ENCODE measurements around the gene AXIN1.
"Not testable (repeated sequence)": the region's sequence is repeated elsewhere in the genome, so short reads cannot be mapped to it uniquely, and the experiment has no call there.

Gene AXIN1

GRCh38 chr16:264440-264951 lies 88.0 kb downstream of the AXIN1 start:
- no peak for DNase-seq (ENCODE audit: low spot score)

GRCh38 chr16:263944-264343 lies 88.6 kb downstream of the AXIN1 start:
- no peak for DNase-seq (ENCODE audit: low spot score)

- no peak for DNase-seq (ENCODE audit: low spot score)
These were observed 89.2 kb downstream of the AXIN1 start for GRCh38 chr16:263182-263774.

GRCh38 chr16:262121-262745 lies 90.3 kb downstream of the AXIN1 start:
- no peak for DNase-seq (ENCODE audit: low spot score)

- DNase-seq (ENCODE audit: low spot score) = no peak
These were observed 91.4 kb downstream of the AXIN1 start for GRCh38 chr16:261031-261691.

GRCh38 chr16:260326-260725 lies 92.2 kb downstream of the AXIN1 start:
- DNase-seq (ENCODE audit: low spot score) = no peak

- DNase-seq (ENCODE audit: low spot score) = no peak
These were observed 92.7 kb downstream of the AXIN1 start for GRCh38 chr16:259814-260253.

- no peak for DNase-seq (ENCODE audit: low spot score)
These were observed 93.3 kb downstream of the AXIN1 start for GRCh38 chr16:259226-259625.

GRCh38 chr16:258091-258490 lies 94.4 kb downstream of the AXIN1 start:
- DNase-seq (ENCODE audit: low spot score) = not testable (repeated sequence)

GRCh38 chr16:255183-255582 lies 97.3 kb downstream of the AXIN1 start:
- DNase-seq (ENCODE audit: low spot score) = no peak

GRCh38 chr16:254461-254860 lies 98.1 kb downstream of the AXIN1 start:
- DNase-seq (ENCODE audit: low spot score) = no peak

- no peak for DNase-seq (ENCODE audit: low spot score)
These were observed 98.7 kb downstream of the AXIN1 start for GRCh38 chr16:253833-254232.

GRCh38 chr16:252366-253337 lies 99.9 kb downstream of the AXIN1 start:
- no peak for DNase-seq (ENCODE audit: low spot score)

GRCh38 chr16:249431-249830 lies 103.1 kb downstream of the AXIN1 start:
- DNase-seq (ENCODE audit: low spot score) = no peak

- no peak for DNase-seq (ENCODE audit: low spot score)
These were observed 105.5 kb downstream of the AXIN1 start for GRCh38 chr16:247027-247426.

GRCh38 chr16:245105-245504 lies 107.4 kb downstream of the AXIN1 start:
- DNase-seq (ENCODE audit: low spot score) = no peak

GRCh38 chr16:243348-243747 lies 109.2 kb downstream of the AXIN1 start:
- no peak for DNase-seq (ENCODE audit: low spot score)

GRCh38 chr16:242281-242680 lies 110.2 kb downstream of the AXIN1 start:
- no peak for DNase-seq (ENCODE audit: low spot score)

GRCh38 chr16:240559-240958 lies 112.0 kb downstream of the AXIN1 start:
- no peak for DNase-seq (ENCODE audit: low spot score)

GRCh38 chr16:239948-240277 lies 112.6 kb downstream of the AXIN1 start:
- no peak for DNase-seq (ENCODE audit: low spot score)

Measured in RKO (cell line).